Common myeloid progenitor, CD34-positive (primary cell): ENCODE measurements around the gene ZNF423.

Experiments used
- CTCF ChIA-PET: fragments of 350-600 bp; sonication (Branson Sonifier 250); formaldehyde crosslinking; loops from one replicate; lab custom pipeline; 2021; ENCODE audit warnings: antibody characterized with exemption; lab: Charles Lee
- POLR2A ChIA-PET: fragments of 350-600 bp; sonication (Branson Sonifier 250); formaldehyde crosslinking; loops from one replicate; lab custom pipeline; 2021; ENCODE audit warnings: antibody characterized with exemption; lab: Charles Lee
- DNase-seq, 3 donors: peaks; one replicate each; pipeline versions ENCODE4 v3.0.0 to v3.0.0-alpha.2; 2013
- H3K27ac ChIP-seq, 2 experiments: 1 replicate in 1 of 2; 2 replicates in 1 of 2; pipeline ENCODE4 v1.7.0; 2013; ENCODE audit warnings: inconsistent platforms in 2 of 2, low read length in 2 of 2, mild to moderate bottlenecking in 2 of 2, low read depth in 1 of 2, moderate library complexity in 1 of 2; ENCODE audit not compliant: severe bottlenecking in 2 of 2, insufficient read depth in 1 of 2, poor library complexity in 1 of 2
- H3K27me3 ChIP-seq, 5 experiments: replicated peaks in 2 of 5; 1 replicate in 3 of 5; 2 replicates in 2 of 5; pipeline versions ENCODE4 v1.6.1 to v1.7.0; 2013; ENCODE audit warnings: low read length in 4 of 5, mild to moderate bottlenecking in 2 of 5, moderate library complexity in 2 of 5, inconsistent platforms in 1 of 5; ENCODE audit not compliant: insufficient read depth in 5 of 5, control insufficient read depth in 4 of 5
- H3K36me3 ChIP-seq, 4 experiments: 1 replicate in 2 of 4; 2 replicates in 2 of 4; pipeline versions ENCODE4 v1.6.1 to v1.7.0; 2013; ENCODE audit warnings: low read length in 3 of 4, control low read depth in 1 of 4, mild to moderate bottlenecking in 1 of 4; ENCODE audit not compliant: control insufficient read depth in 4 of 4, insufficient read depth in 4 of 4
- H3K4me1 ChIP-seq, 4 experiments: 1 replicate in 3 of 4; 2 replicates in 1 of 4; pipeline versions ENCODE4 v1.6.1 to v1.7.1; 2013; ENCODE audit warnings: low read length in 3 of 4, mild to moderate bottlenecking in 3 of 4, control low read depth in 1 of 4, inconsistent platforms in 1 of 4, moderate library complexity in 1 of 4; ENCODE audit not compliant: control insufficient read depth in 4 of 4, insufficient read depth in 4 of 4; ENCODE audit errors: control extremely low read depth in 1 of 4
- H3K4me3 ChIP-seq, 7 experiments: 1 replicate in 4 of 7; 2 replicates in 3 of 7; pipeline versions ENCODE4 v1.5.1 to v1.7.0; 2013; ENCODE audit warnings: mild to moderate bottlenecking in 7 of 7, low read length in 6 of 7, moderate library complexity in 6 of 7, inconsistent platforms in 2 of 7, low read depth in 2 of 7, control low read depth in 1 of 7; ENCODE audit not compliant: insufficient read depth in 4 of 7, control insufficient read depth in 1 of 7; ENCODE audit errors: extremely low read depth in 1 of 7
- H3K9me3 ChIP-seq, 5 experiments: 1 replicate in 4 of 5; 2 replicates in 1 of 5; pipeline versions ENCODE4 v1.6.1 to v1.7.1; 2013; ENCODE audit warnings: low read length in 4 of 5, mild to moderate bottlenecking in 2 of 5, inconsistent platforms in 1 of 5, low read depth in 1 of 5, moderate library complexity in 1 of 5; ENCODE audit not compliant: control insufficient read depth in 4 of 5, insufficient read depth in 2 of 5; ENCODE audit errors: control extremely low read depth in 1 of 5
- WGBS: methylation state at CpG from one replicate; pipeline ENCODE4 v1.1.5; 2013; ENCODE audit not compliant: insufficient coverage; 5-methylcytosine and 5-hydroxymethylcytosine counted together

The ZNF423 gene

GRCh38 chr16:49482690-49483089, 373.2 kb downstream of the ZNF423 start:
- 38% methylated on average over 8 of the region's 8 CpGs for WGBS
- CTCF ChIA-PET, result interaction anchor here (1.6 kb wide), 1 partner anchor 10 kb away, joined by 8 read pairs; no protein-coding TSS in a partner anchor
- POLR2A ChIA-PET, result interaction anchor here (0.5 kb wide), 1 partner anchor 131 kb away, joined by 8 read pairs; no protein-coding TSS in a partner anchor

DNA sequence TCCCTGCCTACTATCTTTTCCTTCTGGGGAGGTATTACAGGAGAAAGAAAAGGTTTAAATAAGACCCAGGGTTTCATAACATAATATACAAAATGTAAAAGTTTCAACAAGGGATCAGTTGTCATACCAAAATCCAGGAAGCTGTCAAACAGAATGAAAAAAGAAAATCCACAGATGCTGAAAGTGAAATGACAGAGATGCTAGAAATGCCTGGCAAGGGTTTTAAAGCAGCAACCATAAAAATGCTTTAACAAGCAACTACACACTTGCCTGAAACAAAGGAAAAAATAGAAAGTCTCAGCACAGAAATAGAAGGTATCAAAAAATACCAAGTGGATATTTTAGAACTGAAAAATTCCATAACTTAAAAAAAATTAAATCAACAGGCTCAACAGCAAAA, 377.3 kb downstream of the ZNF423 start:
- H3K27me3 ChIP-seq, result no peaks in the 10 kb centered on the region
- H3K4me1 ChIP-seq, result peaks cover 0 to 13% (median 12%) of the 10 kb centered on the region in 4 experiments
- H3K27ac ChIP-seq, result no peak overlapping the region
- DNase-seq, result no peak
- no peaks in the 10 kb centered on the region for H3K36me3 ChIP-seq
- no peaks in the 10 kb centered on the region for H3K9me3 ChIP-seq
- no peak overlapping the region for H3K4me3 ChIP-seq
- POLR2A ChIA-PET, result no interaction called here
- CTCF ChIA-PET, result no interaction called here

More at GRCh38 chr16:49482690-49483089, 373.2 kb downstream of the ZNF423 start:
- no peak overlapping the region for H3K27ac ChIP-seq
- no peak for DNase-seq
- H3K27me3 ChIP-seq, result no peaks in the 10 kb centered on the region
- no peaks in the 10 kb centered on the region for H3K9me3 ChIP-seq
- no peak overlapping the region for H3K4me3 ChIP-seq
- H3K4me1 ChIP-seq, result peaks cover 0 to 20% (median 17%) of the 10 kb centered on the region in 4 experiments
- H3K36me3 ChIP-seq, result no peaks in the 10 kb centered on the region

GRCh38 chr16:49478107-49478506, 377.8 kb downstream of the ZNF423 start:
- 82% methylated on average over 2 of the region's 3 CpGs for WGBS
- no peak for DNase-seq
- Histone ChIP-seq H3K36me3 (no peaks in the 10 kb centered on the region), H3K27me3 (no peaks in the 10 kb centered on the region), H3K4me1 (peaks cover 0 to 8% (median 8%) of the 10 kb centered on the region in 4 experiments), H3K27ac (no peak overlapping the region), H3K9me3 (no peaks in the 10 kb centered on the region), H3K4me3 (no peak overlapping the region)
- CTCF ChIA-PET, result no interaction called here
- POLR2A ChIA-PET, result no interaction called here

DNA sequence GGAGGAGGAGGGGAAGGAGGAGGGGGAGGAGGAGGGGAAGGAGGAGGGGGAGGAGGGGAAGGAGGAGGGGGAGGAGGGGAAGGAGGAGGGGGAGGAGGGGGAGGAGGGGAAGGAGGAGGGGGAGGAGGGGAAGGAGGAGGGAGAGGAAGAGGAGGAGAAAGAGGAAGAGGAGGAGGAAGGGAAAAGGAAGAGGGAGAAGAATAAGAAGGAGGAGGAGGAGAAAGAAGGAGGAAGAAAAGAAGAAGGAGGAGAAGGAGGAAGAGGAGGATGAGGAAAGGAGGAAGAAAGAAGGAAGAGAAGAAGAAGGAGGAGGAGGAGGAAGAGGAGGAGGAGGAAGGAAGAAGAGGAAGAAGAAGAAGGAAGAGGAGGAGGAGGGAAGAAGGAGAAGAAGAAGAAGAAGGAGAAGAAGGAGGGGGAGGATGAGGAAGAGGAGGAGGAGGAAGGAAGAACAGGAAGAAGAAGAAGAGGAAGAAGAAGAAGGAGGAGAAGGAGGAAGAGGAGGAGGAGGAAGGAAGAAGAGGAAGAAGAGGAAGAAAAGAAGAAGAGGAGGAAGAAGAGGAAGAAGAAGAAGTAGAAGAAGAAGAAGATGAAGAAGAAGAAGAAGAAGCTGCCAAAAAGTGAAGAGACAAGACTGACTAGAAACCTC, 378.5 kb downstream of the ZNF423 start:
- Histone ChIP-seq H3K9me3 (no peaks in the 10 kb centered on the region), H3K27ac (no peak overlapping the region), H3K4me3 (no peak overlapping the region), H3K27me3 (no peaks in the 10 kb centered on the region), H3K36me3 (no peaks in the 10 kb centered on the region), H3K4me1 (peaks cover 0 to under 1% (median under 1%) of the 10 kb centered on the region in 4 experiments)
- POLR2A ChIA-PET, result no interaction called here
- no peak for DNase-seq
- CTCF ChIA-PET, result no interaction called here

DNA sequence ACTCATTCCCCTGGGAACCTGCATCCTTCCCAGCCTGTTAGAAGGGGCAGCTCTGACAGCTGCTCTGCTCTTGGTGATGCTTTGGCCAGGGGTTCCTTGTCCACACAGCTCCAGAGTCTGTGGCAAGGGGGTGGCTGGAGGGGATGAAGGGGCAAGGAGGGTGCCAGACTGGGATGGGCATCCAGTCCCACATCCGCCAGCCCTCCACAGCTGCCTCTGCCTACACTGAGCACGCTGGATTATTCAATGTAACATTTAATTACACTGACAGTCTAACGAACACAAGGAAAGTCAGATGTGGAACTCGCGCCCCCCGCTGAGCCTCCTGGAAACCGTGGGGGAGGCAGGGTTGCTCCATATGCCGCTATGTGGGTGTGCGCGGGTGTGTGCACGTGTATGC, 381.2 kb downstream of the ZNF423 start:
- DNase-seq, result no peak
- Histone ChIP-seq H3K4me3 (no peak overlapping the region), H3K9me3 (no peaks in the 10 kb centered on the region), H3K4me1 (no peaks in the 10 kb centered on the region), H3K36me3 (no peaks in the 10 kb centered on the region), H3K27me3 (no peaks in the 10 kb centered on the region), H3K27ac (no peak overlapping the region)
- WGBS, result 97% methylated on average over 11 of the region's 11 CpGs
- ChIA-PET POLR2A (interaction anchor here (0.9 kb wide), 1 partner anchor 71 kb away, joined by 3 read pairs; no protein-coding TSS in a partner anchor), CTCF (no interaction called here)

- no peaks in the 10 kb centered on the region for H3K36me3 ChIP-seq
- H3K27ac ChIP-seq, result no peak overlapping the region
- H3K4me1 ChIP-seq, result no peaks in the 10 kb centered on the region
- WGBS, result 100% methylated on average over 2 of the region's 5 CpGs
- H3K27me3 ChIP-seq, result no peaks in the 10 kb centered on the region
- ChIA-PET POLR2A (no interaction called here), CTCF (no interaction called here)
- no peak overlapping the region for H3K4me3 ChIP-seq
- no peaks in the 10 kb centered on the region for H3K9me3 ChIP-seq
- no peak for DNase-seq
These were observed 382.1 kb downstream of the ZNF423 start for GRCh38 chr16:49473773-49474172.

DNA sequence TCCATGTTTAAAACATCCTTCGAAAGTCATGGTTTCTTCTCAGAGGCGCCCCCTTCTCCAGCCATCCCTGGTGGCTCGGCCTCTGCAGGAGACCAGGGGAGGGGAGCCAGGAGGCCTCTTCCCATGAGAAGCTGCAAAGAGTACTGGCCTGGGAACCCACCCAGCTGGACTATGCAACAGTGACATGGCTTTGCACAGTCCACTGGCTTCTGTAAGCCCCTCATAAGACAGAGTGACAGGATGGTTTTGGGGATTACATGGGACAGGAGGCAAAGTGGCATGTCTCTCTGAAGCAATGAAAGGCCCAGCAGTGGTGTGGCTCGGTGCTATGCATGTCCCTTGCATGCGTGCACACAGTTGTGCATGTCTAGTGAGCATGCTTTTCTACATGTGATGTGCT, 382.8 kb downstream of the ZNF423 start:
- 93% methylated on average over 5 of the region's 5 CpGs for WGBS
- CTCF ChIA-PET, result no interaction called here

More for the DNA sequence above, 382.8 kb downstream of the ZNF423 start:
- DNase-seq, result no peak
- no peaks in the 10 kb centered on the region for H3K4me1 ChIP-seq
- H3K27ac ChIP-seq, result no peak overlapping the region
- H3K4me3 ChIP-seq, result no peak overlapping the region
- H3K36me3 ChIP-seq, result no peaks in the 10 kb centered on the region
- POLR2A ChIA-PET, result no interaction called here
- H3K27me3 ChIP-seq, result no peaks in the 10 kb centered on the region
- no peaks in the 10 kb centered on the region for H3K9me3 ChIP-seq
